PC-3 (cell line): ENCODE data around the gene OXSR1. TPM values are rescaled to one million over a fixed set of nuclear protein-coding genes. Genes with fewer than 3 reads are reported as not detected.

ENCODE experiments used
- ATAC-seq: fragments of 200-7000 bp; cut with Tn5 transposase; 2 replicates; pipeline ENCODE4 v1.9.1; 2020; ENCODE audit warnings: mild to moderate bottlenecking, moderate library complexity
- BruUV-seq: library from RNA; stranded (reverse); fragments of 400-500 nt; replicated peaks from 2 replicates; lab custom pipeline; 2021; lab: Mats Ljungman, UMichigan
- CTCF ChIA-PET: fragments of 300-600 bp; sonication (Branson Sonifier 250); formaldehyde crosslinking; loops from one replicate; lab custom pipeline; 2022; ENCODE audit warnings: antibody characterized with exemption; lab: Charles Lee
- POLR2A ChIA-PET: fragments of 300-600 bp; sonication (Branson Sonifier 250); formaldehyde crosslinking; loops from one replicate; lab custom pipeline; 2022; ENCODE audit warnings: antibody characterized with exemption; ENCODE audit not compliant: unreplicated experiment; lab: Charles Lee
- DNase-seq: peaks from one replicate; pipeline ENCODE4 v3.0.0-alpha.2; 2015
- H2AFZ ChIP-seq: fragments of 300-600 bp; sonication (generic); 2 replicates; pipeline ENCODE4 v1.6.0; 2016; ENCODE audit warnings: antibody characterized with exemption, low read length
- H3F3A ChIP-seq: fragments of 300-600 bp; sonication (generic); one replicate; pipeline ENCODE4 v1.6.0; 2017; ENCODE audit warnings: antibody characterized with exemption, low read length, control low read depth, mild to moderate bottlenecking; ENCODE audit not compliant: unreplicated experiment
- H3K27ac ChIP-seq: fragments of 300-600 bp; sonication (generic); 2 replicates; pipeline ENCODE4 v1.5.1; 2016; ENCODE audit warnings: mild to moderate bottlenecking, low read length
- H3K27me3 ChIP-seq: fragments of 300-600 bp; sonication (generic); 2 replicates; pipeline ENCODE4 v1.6.1; 2016; ENCODE audit warnings: low read length, mixed read lengths
- H3K36me3 ChIP-seq: fragments of 300-600 bp; sonication (generic); 2 replicates; pipeline ENCODE4 v1.6.1; 2016; ENCODE audit warnings: low read depth, mixed run types, low read length, mixed read lengths
- H3K4me1 ChIP-seq: fragments of 300-600 bp; sonication (generic); 2 replicates; pipeline ENCODE4 v1.5.1; 2016; ENCODE audit warnings: low read length; ENCODE audit not compliant: insufficient read depth
- H3K4me2 ChIP-seq: fragments of 300-600 bp; sonication (generic); 2 replicates; pipeline ENCODE4 v1.6.0; 2016; ENCODE audit warnings: low read length
- H3K4me3 ChIP-seq: fragments of 300-600 bp; sonication (generic); 2 replicates; pipeline ENCODE4 v1.5.1; 2016; ENCODE audit warnings: mild to moderate bottlenecking, low read length, mixed read lengths
- H3K79me2 ChIP-seq: fragments of 300-600 bp; sonication (generic); 2 replicates; pipeline ENCODE4 v1.6.1; 2017; ENCODE audit warnings: low read length, mixed read lengths
- H3K9ac ChIP-seq: fragments of 300-600 bp; sonication (generic); 2 replicates; pipeline ENCODE4 v1.6.0; 2016; ENCODE audit warnings: mild to moderate bottlenecking, low read length
- H3K9me2 ChIP-seq: fragments of 300-600 bp; sonication (generic); replicated peaks from 2 replicates; pipeline ENCODE4 v1.6.1; 2016; ENCODE audit warnings: mixed run types, low read length, mixed read lengths
- H3K9me3 ChIP-seq: fragments of 300-600 bp; sonication (generic); 2 replicates; pipeline ENCODE4 v1.6.1; 2016; ENCODE audit warnings: low read length, mixed read lengths
- H4K20me1 ChIP-seq: fragments of 300-600 bp; sonication (generic); 2 replicates; pipeline ENCODE4 v1.6.1; 2016; ENCODE audit warnings: low read length, mixed read lengths
- EZH2 ChIP-seq: fragments of 300-600 bp; sonication (generic); IDR thresholded peaks from one replicate; pipeline ENCODE4 v1.6.1; 2017; ENCODE audit warnings: antibody characterized with exemption, mild to moderate bottlenecking, low read length; ENCODE audit not compliant: unreplicated experiment
- EZH2phosphoT487 ChIP-seq: fragments of 300-600 bp; sonication (generic); IDR thresholded peaks from 2 replicates; pipeline ENCODE4 v1.6.1; 2018; ENCODE audit warnings: mild to moderate bottlenecking, antibody characterized with exemption, low read length, borderline replicate concordance
- intact Hi-C: fragments of 100-400 bp; cut with micrococcal nuclease; formaldehyde crosslinking; loops from 2 replicates; pipeline ENCODE4 v1.9.0; 2023
- total RNA-seq: library from RNA; depleted of rRNA; stranded (reverse); fragments of >200 nt; gene quantifications from 2 replicates; pipeline ENCODE4 v1.2.3, GENCODE V29; 2014
- TF ChIP-seq, protein P1 (sequence below): fragments of 300-600 bp; sonication (generic); conservative IDR thresholded peaks from 2 replicates; pipeline ENCODE4 v1.5.1; 2017; ENCODE audit warnings: antibody characterized with exemption, low read depth, mild to moderate bottlenecking, low read length

Gene OXSR1
- total RNA-seq, 1 experiment from 2014 or later, result 42.2 TPM

GRCh38 chr3:38149708-38150107 is 15.6 kb upstream of the OXSR1 start:
- Histone ChIP-seq H3K9me3 (no peaks in the 10 kb centered on the region), H3F3A (no peaks in the 10 kb centered on the region), H4K20me1 (no peaks in the 10 kb centered on the region), H2AFZ (no peak overlapping the region), H3K79me2 (no peaks in the 10 kb centered on the region), H3K4me2 (no peak overlapping the region), H3K4me1 (peaks cover 37% of the 10 kb centered on the region), H3K4me3 (no peak overlapping the region), H3K27me3 (no peaks in the 10 kb centered on the region), H3K9me2 (no peaks in the 10 kb centered on the region), H3K9ac (no peak overlapping the region), H3K27ac (no peak overlapping the region), H3K36me3 (no peaks in the 10 kb centered on the region)
- no peak for DNase-seq
- TF ChIP-seq EZH2phosphoT487 (no peak), EZH2 (no peak)
- TF ChIP-seq, protein P1, sequence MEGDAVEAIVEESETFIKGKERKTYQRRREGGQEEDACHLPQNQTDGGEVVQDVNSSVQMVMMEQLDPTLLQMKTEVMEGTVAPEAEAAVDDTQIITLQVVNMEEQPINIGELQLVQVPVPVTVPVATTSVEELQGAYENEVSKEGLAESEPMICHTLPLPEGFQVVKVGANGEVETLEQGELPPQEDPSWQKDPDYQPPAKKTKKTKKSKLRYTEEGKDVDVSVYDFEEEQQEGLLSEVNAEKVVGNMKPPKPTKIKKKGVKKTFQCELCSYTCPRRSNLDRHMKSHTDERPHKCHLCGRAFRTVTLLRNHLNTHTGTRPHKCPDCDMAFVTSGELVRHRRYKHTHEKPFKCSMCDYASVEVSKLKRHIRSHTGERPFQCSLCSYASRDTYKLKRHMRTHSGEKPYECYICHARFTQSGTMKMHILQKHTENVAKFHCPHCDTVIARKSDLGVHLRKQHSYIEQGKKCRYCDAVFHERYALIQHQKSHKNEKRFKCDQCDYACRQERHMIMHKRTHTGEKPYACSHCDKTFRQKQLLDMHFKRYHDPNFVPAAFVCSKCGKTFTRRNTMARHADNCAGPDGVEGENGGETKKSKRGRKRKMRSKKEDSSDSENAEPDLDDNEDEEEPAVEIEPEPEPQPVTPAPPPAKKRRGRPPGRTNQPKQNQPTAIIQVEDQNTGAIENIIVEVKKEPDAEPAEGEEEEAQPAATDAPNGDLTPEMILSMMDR, result no peak
- BruUV-seq, result no TSS peak
- POLR2A ChIA-PET, result no interaction called here
- intact Hi-C loops, result no loop called here
- CTCF ChIA-PET, result no interaction called here
- no peak for ATAC-seq

DNA sequence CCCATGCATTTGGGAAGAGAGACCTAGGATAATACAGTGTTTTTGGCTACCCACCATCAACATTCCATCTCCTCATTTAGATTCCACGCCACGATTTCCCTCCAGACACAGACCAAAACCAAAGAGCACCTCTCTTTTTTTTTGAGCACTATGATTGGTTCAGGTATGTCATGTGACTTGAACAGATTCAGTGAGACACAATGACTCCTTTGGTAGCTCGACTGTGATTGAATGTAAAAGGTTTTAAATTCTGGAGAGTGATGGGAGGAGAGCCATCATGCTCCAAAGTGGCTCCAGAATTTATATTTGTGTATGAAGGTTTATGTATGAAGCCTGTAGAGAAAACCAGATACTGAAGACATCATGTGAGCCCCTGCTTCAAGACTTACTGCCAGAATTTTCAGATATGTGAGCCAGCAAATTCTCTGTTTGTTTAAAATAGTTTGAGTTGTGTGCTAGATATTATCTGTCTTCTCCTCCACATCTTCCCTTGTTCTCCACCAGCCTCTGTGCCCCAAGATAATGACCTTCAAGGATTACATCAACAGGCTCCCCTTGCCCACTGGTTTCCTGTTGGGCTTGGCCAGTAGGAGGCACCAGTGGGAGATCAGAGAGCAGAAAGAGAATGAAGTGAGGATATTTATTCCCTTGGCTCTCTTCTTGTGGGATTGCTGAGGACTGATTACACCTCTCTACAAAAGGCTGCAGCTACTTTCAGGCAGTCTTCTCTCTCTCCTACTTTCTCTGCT is 14.4 kb upstream of the OXSR1 start:
- H3K9ac ChIP-seq, result peak overlapping the region; percentile 68
- ChIA-PET CTCF (interaction anchor here (0.7 kb wide), 1 partner anchor 12 kb away, joined by 3 read pairs; no protein-coding TSS in a partner anchor), POLR2A (no interaction called here)
- intact Hi-C loops, result no loop called here
- H3K4me1 ChIP-seq, result peaks cover 45% of the 10 kb centered on the region
- H3K4me3 ChIP-seq, result no peak overlapping the region
- H2AFZ ChIP-seq, result no peak overlapping the region
- no peaks in the 10 kb centered on the region for H3K79me2 ChIP-seq
- H4K20me1 ChIP-seq, result no peaks in the 10 kb centered on the region
- no peak for ATAC-seq
- H3K9me3 ChIP-seq, result no peaks in the 10 kb centered on the region
- H3F3A ChIP-seq, result no peaks in the 10 kb centered on the region
- no peaks in the 10 kb centered on the region for H3K9me2 ChIP-seq
- DNase-seq, result no peak
- H3K36me3 ChIP-seq, result no peaks in the 10 kb centered on the region
- peak overlapping the region; percentile 96 for H3K27ac ChIP-seq
- peak overlapping the region; percentile 32 for H3K4me2 ChIP-seq
- BruUV-seq, result no TSS peak
- TF ChIP-seq EZH2, result no peak
- TF ChIP-seq, protein P1, result peak; percentile 51
- H3K27me3 ChIP-seq, result no peaks in the 10 kb centered on the region

GRCh38 chr3:38151667-38152265 is 13.6 kb upstream of the OXSR1 start:
- no TSS peak for BruUV-seq
- H3K27me3 ChIP-seq, result no peaks in the 10 kb centered on the region
- H3K79me2 ChIP-seq, result no peaks in the 10 kb centered on the region
- H2AFZ ChIP-seq, result no peak overlapping the region
- H3K9ac ChIP-seq, result peak overlapping the region; percentile 68
- peaks cover 46% of the 10 kb centered on the region for H3K4me1 ChIP-seq
- peak; percentile 87 for DNase-seq
- H3K4me3 ChIP-seq, result no peak overlapping the region
- TF ChIP-seq EZH2phosphoT487 (no peak), EZH2 (no peak)
- TF ChIP-seq, protein P1, result no peak
- ATAC-seq, result peak; percentile 64
- H3K27ac ChIP-seq, result peak overlapping the region; percentile 96
- no peaks in the 10 kb centered on the region for H3F3A ChIP-seq
- intact Hi-C loops, result no loop called here
- H3K9me3 ChIP-seq, result no peaks in the 10 kb centered on the region
- H3K9me2 ChIP-seq, result no peaks in the 10 kb centered on the region
- no peaks in the 10 kb centered on the region for H3K36me3 ChIP-seq
- H4K20me1 ChIP-seq, result no peaks in the 10 kb centered on the region
- POLR2A ChIA-PET, result no interaction called here
- CTCF ChIA-PET, result interaction anchor here (1.1 kb wide), 1 partner anchor 11 kb away, joined by 3 read pairs; no protein-coding TSS in a partner anchor
- peak overlapping the region; percentile 32 for H3K4me2 ChIP-seq
